Retina (tissue), 1 donor: ENCODE results near the gene CAPRIN1.
A peak's percentile ranks its signal among the peaks of the same experiment; 100 is the strongest.

Experiments used
- DNase-seq: peaks from one replicate; pipeline ENCODE4 v3.0.0-alpha.2; 2016

The CAPRIN1 gene

DNA sequence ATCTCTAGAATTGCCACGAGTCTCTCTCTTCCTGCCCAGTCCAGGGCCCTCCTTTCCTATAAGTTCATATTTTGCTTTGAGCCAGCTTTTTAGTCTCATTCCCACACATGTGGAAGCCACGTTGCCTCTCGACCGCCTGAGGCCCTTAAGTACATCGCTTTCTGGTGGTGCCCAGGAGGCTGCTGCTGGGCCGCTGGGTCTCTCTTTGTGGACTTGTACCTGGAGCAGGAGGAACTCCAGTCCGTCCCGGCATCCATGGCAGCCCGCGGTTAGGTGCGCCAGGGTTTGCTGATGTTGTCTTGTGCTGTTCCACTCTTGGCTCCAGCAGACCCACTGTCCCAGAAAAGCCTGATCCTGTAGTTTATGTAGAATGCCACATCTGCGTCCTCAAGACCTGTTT, 94.9 kb downstream of the CAPRIN1 start:
- DNase-seq, result no peak

DNA sequence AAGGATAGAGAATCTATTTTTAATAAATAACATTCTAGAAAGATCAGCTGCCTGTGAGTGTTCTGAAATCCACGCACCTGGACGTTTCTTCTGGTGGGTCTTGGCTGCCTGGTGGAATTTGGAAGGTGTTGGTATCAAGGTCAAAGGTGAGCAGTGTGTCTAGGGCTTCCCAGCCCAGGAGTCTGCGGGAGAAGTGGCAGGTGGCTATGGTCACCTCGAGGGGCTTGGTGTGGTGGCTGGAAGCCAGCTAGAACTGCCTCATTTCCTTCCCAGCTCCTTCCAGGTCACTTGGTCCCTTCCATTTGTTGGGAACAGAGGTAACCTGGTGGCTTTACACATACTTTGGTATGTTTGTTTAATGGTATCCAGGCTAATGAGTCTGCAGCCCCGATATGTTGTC, 95.3 kb downstream of the CAPRIN1 start:
- no peak for DNase-seq

DNA sequence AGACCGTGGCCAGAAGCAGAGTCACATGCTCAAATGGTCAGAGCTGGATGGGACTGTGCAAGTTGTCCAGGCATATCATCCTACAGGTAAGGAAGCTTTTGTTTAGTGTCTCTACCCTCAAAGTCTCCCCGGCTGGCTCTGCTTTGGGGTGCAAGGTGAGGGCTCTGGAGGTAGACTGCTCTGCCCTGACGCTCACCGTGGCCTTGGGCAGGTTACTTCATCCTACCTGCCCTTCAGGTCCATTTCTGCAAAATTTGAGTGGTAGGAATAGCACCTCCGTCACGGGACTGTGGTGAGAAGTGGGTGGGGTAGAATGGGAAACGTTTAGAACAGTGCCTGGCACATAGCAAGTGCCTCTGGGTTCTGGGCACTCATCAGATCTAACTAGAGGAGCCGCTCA, 96.0 kb downstream of the CAPRIN1 start:
- DNase-seq, result no peak

DNA sequence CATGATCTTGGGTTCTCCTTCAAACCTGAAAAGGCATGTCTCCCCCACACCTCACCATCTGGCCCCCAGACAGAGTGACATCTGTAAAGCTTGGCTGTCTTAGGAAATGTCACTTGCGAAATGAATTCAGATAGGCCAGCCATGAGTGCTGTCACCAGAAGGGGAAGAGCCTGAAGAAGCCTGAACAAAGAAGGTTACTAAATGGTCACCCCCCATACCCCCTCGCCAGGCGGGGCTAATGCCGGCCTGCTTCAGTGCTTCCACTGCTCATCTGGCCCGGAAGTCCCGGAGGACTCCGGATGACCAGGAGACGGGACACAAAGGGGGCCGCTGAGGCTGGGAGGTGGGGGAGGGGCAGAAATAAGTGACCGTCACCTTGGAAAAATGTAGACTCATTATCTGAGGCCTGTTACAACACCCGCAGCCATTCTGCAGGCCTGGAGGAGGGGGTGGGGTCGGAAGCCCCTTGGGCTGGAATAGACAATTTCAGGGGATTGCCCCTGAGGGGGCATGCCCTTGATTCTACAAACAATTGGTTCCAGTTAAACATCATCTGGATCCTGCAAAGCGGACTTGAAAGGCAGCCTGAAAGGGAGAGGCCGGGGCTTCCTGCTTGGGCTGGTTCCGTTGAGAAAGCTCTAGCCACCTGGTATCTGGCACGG, 97.1 kb downstream of the CAPRIN1 start:
- DNase-seq, result peak; percentile 80

DNA sequence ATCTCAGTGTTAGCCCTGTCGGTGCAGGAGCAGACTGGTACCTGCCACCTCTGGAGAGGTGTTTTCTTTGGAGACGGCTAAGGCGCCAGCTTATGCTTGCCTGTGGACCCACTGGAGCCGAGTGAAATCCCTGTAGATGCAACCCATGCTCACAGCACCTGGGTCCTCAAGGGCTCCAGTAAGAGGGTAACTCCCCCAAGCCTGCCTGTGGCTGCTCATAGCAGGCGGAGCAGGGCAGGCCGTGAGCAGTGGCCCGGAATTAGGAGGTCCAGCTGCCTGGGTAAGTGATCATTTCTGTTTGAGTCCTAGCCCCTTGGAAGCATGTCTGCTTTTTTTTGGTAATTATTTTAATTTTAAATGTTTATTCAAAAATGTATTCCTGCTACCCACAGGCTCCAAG, 97.7 kb downstream of the CAPRIN1 start:
- DNase-seq, result no peak

DNA sequence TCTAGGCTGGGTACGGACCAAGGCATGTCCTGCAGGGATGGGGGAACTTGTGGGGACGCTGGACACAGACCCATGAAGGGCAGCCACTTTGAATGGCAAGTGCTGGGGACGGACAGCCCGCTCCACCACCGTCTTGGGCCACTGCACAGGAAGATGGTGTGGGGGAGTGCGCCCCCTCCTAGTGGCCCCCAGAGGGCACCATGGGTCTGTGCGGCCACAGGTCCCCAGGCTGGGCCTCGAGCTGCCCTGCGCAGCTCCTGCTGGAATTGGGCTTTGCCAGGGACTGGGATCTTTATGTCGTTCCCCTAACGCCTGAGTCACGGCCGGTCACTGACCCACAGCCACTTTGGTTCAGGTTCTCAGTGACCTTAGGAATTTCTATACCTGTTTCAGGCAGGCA, 98.3 kb downstream of the CAPRIN1 start:
- peak; percentile 42 for DNase-seq

DNA sequence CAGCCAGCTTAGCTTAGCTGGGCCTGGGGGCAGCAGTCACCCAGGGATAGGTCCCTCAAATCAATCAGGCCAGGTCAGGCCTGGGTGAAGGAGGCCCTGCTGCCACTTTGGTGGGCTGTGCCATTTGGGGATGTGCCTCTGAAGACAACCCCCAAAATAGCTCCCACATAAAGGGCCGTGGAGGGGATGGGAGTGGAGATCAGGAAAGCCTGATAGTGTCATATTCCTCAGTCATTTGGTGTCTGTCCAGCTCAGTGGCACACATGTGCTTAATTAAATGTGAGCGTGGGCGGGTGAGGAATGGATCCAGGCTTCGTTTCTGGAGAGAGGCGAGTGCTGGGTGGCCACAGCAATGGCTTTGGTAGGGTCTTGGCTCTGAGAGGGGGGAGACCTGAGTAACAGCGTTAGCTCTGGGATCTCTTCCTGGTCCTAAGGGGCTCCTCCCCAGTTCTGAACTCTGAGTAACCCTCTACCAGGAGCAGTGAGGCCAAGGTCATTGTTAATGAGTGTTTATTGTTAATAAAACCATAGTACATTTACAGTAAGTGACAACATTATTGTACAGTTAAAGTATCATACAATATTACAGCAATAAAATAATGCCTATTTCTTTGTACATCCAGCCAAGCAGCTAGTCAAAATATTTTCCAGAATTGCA, 99.1 kb downstream of the CAPRIN1 start:
- DNase-seq, result no peak
